ENCODE results near the gene CCDC6.

- TF ChIP-seq SUZ12 (IDR thresholded peaks at IDR 0.05; ENCODE audit: extremely low read depth, insufficient read depth, insufficient read length) (no peak), ZNF274 (IDR thresholded peaks at IDR 0.05; ENCODE audit: low read depth, low read length) (no peak), YY1 (IDR thresholded peaks at IDR 0.05; ENCODE audit: insufficient read depth, insufficient read length) (no peak)
These were observed 113.5 kb downstream of the CCDC6 start for GRCh38 chr10:59792812-59793211.

All from NT2/D1 (cell line).